Chondrocyte (in vitro differentiated cells): ENCODE measurements around the gene CCND1. TPM values are rescaled to one million over a fixed set of nuclear protein-coding genes. Genes with fewer than 3 reads are reported as not detected.

ENCODE experiments used
- DNase-seq: peaks from one replicate; pipeline ENCODE4 v3.0.0; 2021; ENCODE audit warnings: mixed read lengths, low spot score
- H3K27ac Mint-ChIP-seq: one replicate; pipeline ENCODE4 v1.8.0; 2021; ENCODE audit warnings: mild to moderate bottlenecking, moderate library complexity, mixed read lengths; ENCODE audit not compliant: unreplicated experiment
- H3K27me3 Mint-ChIP-seq: 2 replicates; pipeline ENCODE4 v1.8.0; 2021; ENCODE audit warnings: low read depth, mixed read lengths
- H3K36me3 Mint-ChIP-seq: 2 replicates; pipeline ENCODE4 v1.8.0; 2021; ENCODE audit warnings: low read depth, mixed read lengths
- H3K4me1 Mint-ChIP-seq: 2 replicates; pipeline ENCODE4 v1.8.0; 2021; ENCODE audit warnings: low read depth, mild to moderate bottlenecking, mixed read lengths
- H3K4me3 Mint-ChIP-seq: one replicate; pipeline ENCODE4 v1.8.0; 2021; ENCODE audit warnings: mild to moderate bottlenecking, moderate library complexity, mixed read lengths; ENCODE audit not compliant: unreplicated experiment
- H3K9me3 Mint-ChIP-seq: 2 replicates; pipeline ENCODE4 v1.8.0; 2021; ENCODE audit warnings: low read depth, mixed read lengths
- CTCF ChIP-seq: fragments of 200-600 bp; sonication (generic); IDR thresholded peaks from 2 replicates; pipeline ENCODE4 v1.5.0; 2021; ENCODE audit warnings: antibody characterized with exemption, mild to moderate bottlenecking, moderate library complexity
- total RNA-seq: library from RNA; stranded (reverse); gene quantifications from 3 replicates; pipeline ENCODE4 v1.2.1, GENCODE V29; 2021

CCND1 gene
- total RNA-seq, 1 donor from 2014 or later: 129 TPM

DNA sequence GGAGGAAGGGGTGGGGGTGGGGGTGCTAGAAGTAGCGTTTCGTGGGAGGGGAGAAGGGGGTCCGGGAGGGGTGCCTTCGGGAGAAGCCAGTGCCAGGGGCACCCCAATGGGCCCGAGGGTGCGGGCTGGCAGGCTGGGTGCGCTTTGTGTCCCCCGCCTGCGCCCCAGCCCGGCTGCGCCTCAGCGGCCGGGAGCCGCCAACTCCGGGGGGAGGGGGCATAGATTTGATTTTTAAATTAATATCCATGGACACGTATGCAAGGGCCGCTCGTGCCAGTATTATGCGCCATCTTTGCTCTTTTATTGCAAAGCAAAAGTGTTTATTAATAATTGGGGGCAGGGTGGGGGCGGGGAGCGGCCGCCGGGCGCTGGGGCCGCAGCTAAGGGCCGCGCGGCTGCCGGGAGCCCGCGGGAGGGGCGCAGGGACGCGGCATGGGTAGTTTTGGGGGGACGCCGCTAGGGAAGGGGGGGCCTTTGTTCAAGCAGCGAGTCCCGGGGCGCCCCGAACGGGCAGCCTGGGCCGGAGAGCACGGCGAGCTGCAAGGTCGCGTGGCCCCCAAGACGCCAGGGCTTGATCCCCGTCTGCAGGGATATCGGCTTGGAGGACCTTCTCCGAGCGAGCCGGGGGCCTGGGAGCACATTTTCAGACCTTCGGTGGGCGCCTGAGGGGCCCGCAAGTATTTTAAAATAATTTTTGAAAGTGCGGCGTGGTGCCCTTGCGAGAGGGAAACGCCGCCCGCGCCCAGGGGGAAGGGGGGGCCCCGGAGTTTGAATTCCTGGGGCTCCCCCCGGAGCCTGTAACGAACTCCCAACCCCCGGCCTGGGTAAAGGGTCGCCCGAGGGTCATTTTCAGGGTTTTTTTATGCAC is 959 bp downstream of the CCND1 start:
- TF ChIP-seq CTCF: no peak
- peak; percentile 47 for DNase-seq
- Mint-ChIP-seq H3K36me3 (peaks cover 2% of the 10 kb centered on the region), H3K27me3 (no peaks in the 10 kb centered on the region), H3K9me3 (no peaks in the 10 kb centered on the region), H3K27ac (peak overlapping the region; percentile 82), H3K4me1 (peaks cover 32% of the 10 kb centered on the region), H3K4me3 (peak overlapping the region; percentile 83)

DNA sequence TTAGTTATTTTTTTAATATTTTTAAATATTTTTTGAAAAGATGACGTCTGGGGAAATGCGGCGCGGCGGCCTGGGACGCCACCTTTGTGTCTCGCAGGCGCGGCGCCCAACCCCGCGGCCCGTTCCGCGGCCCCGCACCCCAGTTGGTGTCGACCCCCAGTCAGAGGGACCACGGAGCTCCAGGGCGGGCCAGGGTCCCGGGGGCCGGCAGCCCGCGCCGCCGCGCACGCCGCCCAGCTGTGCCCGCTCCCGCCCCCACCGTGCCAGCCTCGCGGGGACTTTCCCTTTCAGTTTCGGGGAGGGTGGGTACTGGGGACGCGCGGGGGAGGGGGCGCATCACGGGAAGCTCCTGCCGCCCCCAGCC is 1.6 kb downstream of the CCND1 start:
- Mint-ChIP-seq H3K27ac (no peak overlapping the region), H3K27me3 (no peaks in the 10 kb centered on the region), H3K4me3 (peak overlapping the region; percentile 83), H3K4me1 (peaks cover 30% of the 10 kb centered on the region), H3K36me3 (peaks cover 2% of the 10 kb centered on the region), H3K9me3 (no peaks in the 10 kb centered on the region)
- no peak for TF ChIP-seq CTCF
- DNase-seq: no peak

GRCh38 chr11:69642913-69643632 is 2.1 kb downstream of the CCND1 start:
- peak overlapping the region; percentile 59 for H3K27ac Mint-ChIP-seq
- no peak for DNase-seq
- H3K9me3 Mint-ChIP-seq: no peaks in the 10 kb centered on the region
- TF ChIP-seq CTCF: peak; percentile 96
- H3K4me3 Mint-ChIP-seq: peak overlapping the region; percentile 73
- no peaks in the 10 kb centered on the region for H3K27me3 Mint-ChIP-seq
- peaks cover 30% of the 10 kb centered on the region for H3K4me1 Mint-ChIP-seq
- H3K36me3 Mint-ChIP-seq: peaks cover 2% of the 10 kb centered on the region

DNA sequence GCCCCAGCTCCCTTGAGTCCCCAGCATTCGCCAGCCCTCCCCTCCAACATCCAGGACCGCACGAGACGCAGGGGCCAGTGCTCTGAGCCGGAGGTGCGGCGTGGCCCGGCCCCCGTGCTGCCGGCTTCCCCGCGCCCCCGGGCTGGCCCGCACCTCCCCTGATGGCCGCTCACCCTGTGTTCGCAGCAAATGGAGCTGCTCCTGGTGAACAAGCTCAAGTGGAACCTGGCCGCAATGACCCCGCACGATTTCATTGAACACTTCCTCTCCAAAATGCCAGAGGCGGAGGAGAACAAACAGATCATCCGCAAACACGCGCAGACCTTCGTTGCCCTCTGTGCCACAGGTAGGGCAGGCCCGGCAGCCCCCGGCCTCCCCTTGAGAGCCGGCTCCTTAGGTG is 2.7 kb downstream of the CCND1 start:
- Mint-ChIP-seq H3K27ac (no peak overlapping the region), H3K36me3 (peaks cover 2% of the 10 kb centered on the region), H3K4me3 (peak overlapping the region; percentile 61), H3K27me3 (no peaks in the 10 kb centered on the region), H3K9me3 (no peaks in the 10 kb centered on the region), H3K4me1 (peaks cover 27% of the 10 kb centered on the region)
- peak; percentile 40 for TF ChIP-seq CTCF
- DNase-seq: no peak

- TF ChIP-seq CTCF: peak; percentile 52
- Mint-ChIP-seq H3K4me3 (peak overlapping the region; percentile 61), H3K36me3 (peaks cover 4% of the 10 kb centered on the region), H3K27ac (peak overlapping the region; percentile 17), H3K4me1 (peaks cover 25% of the 10 kb centered on the region), H3K27me3 (no peaks in the 10 kb centered on the region), H3K9me3 (no peaks in the 10 kb centered on the region)
- no peak for DNase-seq
Observed at GRCh38 chr11:69644071-69644961, 3.4 kb downstream of the CCND1 start.
